Mesothelial cell of epicardium (in vitro differentiated cells): ENCODE results near the gene CHST12. TPM values are rescaled to one million over a fixed set of nuclear protein-coding genes. Genes with fewer than 3 reads are reported as not detected.
"Not testable (repeated sequence)": the region's sequence is repeated elsewhere in the genome, so short reads cannot be mapped to it uniquely, and the experiment has no call there.

Source experiments
- DNase-seq, 2 experiments: peaks; one replicate each; pipeline ENCODE4 v3.0.0; 2021; ENCODE audit warnings: low spot score in 2 of 2; ENCODE audit not compliant: unreplicated experiment in 2 of 2
- H3K27ac Mint-ChIP-seq: 2 replicates; pipeline ENCODE4 v1.8.0; 2021; ENCODE audit warnings: mixed read lengths
- H3K27me3 Mint-ChIP-seq: 2 replicates; pipeline ENCODE4 v1.8.0; 2021; ENCODE audit warnings: low read depth, mixed read lengths
- H3K36me3 Mint-ChIP-seq: 2 replicates; pipeline ENCODE4 v1.8.0; 2021; ENCODE audit warnings: mixed read lengths
- H3K4me1 Mint-ChIP-seq: 2 replicates; pipeline ENCODE4 v1.8.0; 2021; ENCODE audit warnings: mixed read lengths
- H3K4me3 Mint-ChIP-seq: 2 replicates; pipeline ENCODE4 v1.8.0; 2021; ENCODE audit warnings: mild to moderate bottlenecking, moderate library complexity, mixed read lengths
- H3K9me3 Mint-ChIP-seq: 2 replicates; pipeline ENCODE4 v1.8.0; 2021; ENCODE audit warnings: mixed read lengths
- CTCF ChIP-seq: fragments of 200-600 bp; sonication (generic); IDR thresholded peaks from one replicate; pipeline ENCODE4 v1.5.0; 2021; ENCODE audit warnings: antibody characterized with exemption; ENCODE audit not compliant: unreplicated experiment
- total RNA-seq: library from RNA; stranded (reverse); gene quantifications from 3 replicates; pipeline ENCODE4 v1.2.1, GENCODE V29; 2021

CHST12 gene
- total RNA-seq, 1 donor from 2014 or later = 20.4 TPM

- TF ChIP-seq CTCF = no peak
- no peaks in the 10 kb centered on the region for H3K9me3 Mint-ChIP-seq
- H3K27me3 Mint-ChIP-seq = no peaks in the 10 kb centered on the region
- no peak for DNase-seq
- peaks cover 18% of the 10 kb centered on the region for H3K4me1 Mint-ChIP-seq
- no peak overlapping the region for H3K27ac Mint-ChIP-seq
- peaks cover 2% of the 10 kb centered on the region for H3K36me3 Mint-ChIP-seq
- H3K4me3 Mint-ChIP-seq = no peak overlapping the region
Observed at GRCh38 chr7:2416650-2417049, 13.2 kb downstream of the CHST12 start.

- not testable (repeated sequence) for H3K36me3 Mint-ChIP-seq, DNase-seq, H3K9me3 Mint-ChIP-seq, H3K27ac Mint-ChIP-seq, H3K4me3 Mint-ChIP-seq, H3K27me3 Mint-ChIP-seq
- peaks cover 13% of the 10 kb centered on the region for H3K4me1 Mint-ChIP-seq
Observed at GRCh38 chr7:2417178-2417577, 13.8 kb downstream of the CHST12 start.

GRCh38 chr7:2417981-2418481 is 14.6 kb downstream of the CHST12 start:
- no peak for TF ChIP-seq CTCF
- no peak for DNase-seq
- Mint-ChIP-seq H3K36me3 (peaks cover 2% of the 10 kb centered on the region), H3K27me3 (no peaks in the 10 kb centered on the region), H3K4me1 (peaks cover 5% of the 10 kb centered on the region), H3K9me3 (no peaks in the 10 kb centered on the region), H3K4me3 (no peak overlapping the region), H3K27ac (no peak overlapping the region)

GRCh38 chr7:2420216-2420933 is 17.0 kb downstream of the CHST12 start:
- TF ChIP-seq CTCF = no peak
- Mint-ChIP-seq H3K4me1 (no peaks in the 10 kb centered on the region), H3K4me3 (no peak overlapping the region), H3K36me3 (peaks cover 2% of the 10 kb centered on the region), H3K9me3 (no peaks in the 10 kb centered on the region), H3K27ac (no peak overlapping the region), H3K27me3 (no peaks in the 10 kb centered on the region)
- DNase-seq = no peak

GRCh38 chr7:2421943-2422310 is 18.5 kb downstream of the CHST12 start:
- no peaks in the 10 kb centered on the region for H3K27me3 Mint-ChIP-seq
- no peaks in the 10 kb centered on the region for H3K4me1 Mint-ChIP-seq
- H3K27ac Mint-ChIP-seq = no peak overlapping the region
- H3K36me3 Mint-ChIP-seq = peaks cover 2% of the 10 kb centered on the region
- no peak for DNase-seq
- TF ChIP-seq CTCF = no peak
- H3K4me3 Mint-ChIP-seq = no peak overlapping the region
- no peaks in the 10 kb centered on the region for H3K9me3 Mint-ChIP-seq

- Mint-ChIP-seq H3K27me3 (no peaks in the 10 kb centered on the region), H3K9me3 (peaks cover 6% of the 10 kb centered on the region), H3K27ac (no peak overlapping the region), H3K4me1 (no peaks in the 10 kb centered on the region), H3K36me3 (peaks cover 8% of the 10 kb centered on the region), H3K4me3 (no peak overlapping the region)
- TF ChIP-seq CTCF = no peak
- no peak for DNase-seq
Observed at GRCh38 chr7:2425749-2426148, 22.3 kb downstream of the CHST12 start.
